ENCODE measurements around the gene MAMDC4. TPM values are rescaled to one million over a fixed set of nuclear protein-coding genes. Genes with fewer than 3 reads are reported as not detected.

Gene MAMDC4
- total and polyA plus RNA-seq, 2 of the 13 experiments (the other 11 are each of a cell fraction or from before 2014, with no cell fraction given), result 6.0 to 6.8 TPM

GRCh38 chr9:136886610-136887597, 34.8 kb downstream of the MAMDC4 start (continued):
- TF ChIP-seq AKNA (CRISPR knock-in tag; IDR thresholded peaks at IDR 0.05; ENCODE audit: borderline replicate concordance) (no peak), ZMYM4 (CRISPR knock-in tag; IDR thresholded peaks at IDR 0.05) (no peak), TAF1 (CRISPR knock-in tag; IDR thresholded peaks at IDR 0.05) (no peak), IKZF4 (CRISPR knock-in tag; IDR thresholded peaks at IDR 0.05; ENCODE audit: borderline replicate concordance, low read depth, not compliant biosample characterization) (peak; percentile 40), ZFP90 (CRISPR knock-in tag; IDR thresholded peaks at IDR 0.05; ENCODE audit: borderline replicate concordance) (0 out of 2 replicates have a peak, but pooled peaks have one; percentile 28), NR2F1 (CRISPR knock-in tag; IDR thresholded peaks at IDR 0.05) (peak in 1 of 2 experiments; percentile 33; a peak in 1 of 4 replicates), ZNF574 (CRISPR knock-in tag; IDR thresholded peaks at IDR 0.05) (peak; percentile 49; the same call in 1 of the 2 replicates), ZFX (CRISPR knock-in tag; IDR thresholded peaks at IDR 0.05; ENCODE audit: low read depth) (peak; percentile 50; the same call in 1 of the 2 replicates), CAMTA2 (CRISPR knock-in tag; IDR thresholded peaks at IDR 0.05; ENCODE audit: borderline replicate concordance) (no peak), CBX5 (CRISPR knock-in tag; IDR thresholded peaks at IDR 0.05; ENCODE audit: borderline replicate concordance) (no peak)
- TF ChIP-seq, protein P1, sequence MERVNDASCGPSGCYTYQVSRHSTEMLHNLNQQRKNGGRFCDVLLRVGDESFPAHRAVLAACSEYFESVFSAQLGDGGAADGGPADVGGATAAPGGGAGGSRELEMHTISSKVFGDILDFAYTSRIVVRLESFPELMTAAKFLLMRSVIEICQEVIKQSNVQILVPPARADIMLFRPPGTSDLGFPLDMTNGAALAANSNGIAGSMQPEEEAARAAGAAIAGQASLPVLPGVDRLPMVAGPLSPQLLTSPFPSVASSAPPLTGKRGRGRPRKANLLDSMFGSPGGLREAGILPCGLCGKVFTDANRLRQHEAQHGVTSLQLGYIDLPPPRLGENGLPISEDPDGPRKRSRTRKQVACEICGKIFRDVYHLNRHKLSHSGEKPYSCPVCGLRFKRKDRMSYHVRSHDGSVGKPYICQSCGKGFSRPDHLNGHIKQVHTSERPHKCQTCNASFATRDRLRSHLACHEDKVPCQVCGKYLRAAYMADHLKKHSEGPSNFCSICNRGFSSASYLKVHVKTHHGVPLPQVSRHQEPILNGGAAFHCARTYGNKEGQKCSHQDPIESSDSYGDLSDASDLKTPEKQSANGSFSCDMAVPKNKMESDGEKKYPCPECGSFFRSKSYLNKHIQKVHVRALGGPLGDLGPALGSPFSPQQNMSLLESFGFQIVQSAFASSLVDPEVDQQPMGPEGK (CRISPR knock-in tag; IDR thresholded peaks at IDR 0.05), result peak; percentile 57
- TF ChIP-seq, protein P2, sequence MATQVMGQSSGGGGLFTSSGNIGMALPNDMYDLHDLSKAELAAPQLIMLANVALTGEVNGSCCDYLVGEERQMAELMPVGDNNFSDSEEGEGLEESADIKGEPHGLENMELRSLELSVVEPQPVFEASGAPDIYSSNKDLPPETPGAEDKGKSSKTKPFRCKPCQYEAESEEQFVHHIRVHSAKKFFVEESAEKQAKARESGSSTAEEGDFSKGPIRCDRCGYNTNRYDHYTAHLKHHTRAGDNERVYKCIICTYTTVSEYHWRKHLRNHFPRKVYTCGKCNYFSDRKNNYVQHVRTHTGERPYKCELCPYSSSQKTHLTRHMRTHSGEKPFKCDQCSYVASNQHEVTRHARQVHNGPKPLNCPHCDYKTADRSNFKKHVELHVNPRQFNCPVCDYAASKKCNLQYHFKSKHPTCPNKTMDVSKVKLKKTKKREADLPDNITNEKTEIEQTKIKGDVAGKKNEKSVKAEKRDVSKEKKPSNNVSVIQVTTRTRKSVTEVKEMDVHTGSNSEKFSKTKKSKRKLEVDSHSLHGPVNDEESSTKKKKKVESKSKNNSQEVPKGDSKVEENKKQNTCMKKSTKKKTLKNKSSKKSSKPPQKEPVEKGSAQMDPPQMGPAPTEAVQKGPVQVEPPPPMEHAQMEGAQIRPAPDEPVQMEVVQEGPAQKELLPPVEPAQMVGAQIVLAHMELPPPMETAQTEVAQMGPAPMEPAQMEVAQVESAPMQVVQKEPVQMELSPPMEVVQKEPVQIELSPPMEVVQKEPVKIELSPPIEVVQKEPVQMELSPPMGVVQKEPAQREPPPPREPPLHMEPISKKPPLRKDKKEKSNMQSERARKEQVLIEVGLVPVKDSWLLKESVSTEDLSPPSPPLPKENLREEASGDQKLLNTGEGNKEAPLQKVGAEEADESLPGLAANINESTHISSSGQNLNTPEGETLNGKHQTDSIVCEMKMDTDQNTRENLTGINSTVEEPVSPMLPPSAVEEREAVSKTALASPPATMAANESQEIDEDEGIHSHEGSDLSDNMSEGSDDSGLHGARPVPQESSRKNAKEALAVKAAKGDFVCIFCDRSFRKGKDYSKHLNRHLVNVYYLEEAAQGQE (IDR thresholded peaks at IDR 0.05; ENCODE audit: borderline replicate concordance in 1 of 2, low read depth in 1 of 2, low read length in 2 of 2), result no peak
